Panc1 (cell line): ENCODE results near the gene LHPP. TPM values are rescaled to one million over a fixed set of nuclear protein-coding genes. Genes with fewer than 3 reads are reported as not detected.

Experiments used
- ATAC-seq: fragments of 200-7000 bp; cut with Tn5 transposase; 2 replicates; pipeline ENCODE4 v1.9.1; 2020; ENCODE audit warnings: mild to moderate bottlenecking, moderate library complexity
- BruUV-seq: library from RNA; stranded (reverse); fragments of 400-500 nt; replicated peaks from 2 replicates; lab custom pipeline; 2021; lab: Mats Ljungman, UMichigan
- CTCF ChIA-PET: fragments of 300-600 bp; sonication (Branson Sonifier 250); formaldehyde crosslinking; loops from one replicate; lab custom pipeline; 2022; ENCODE audit warnings: antibody characterized with exemption; lab: Charles Lee
- POLR2A ChIA-PET: fragments of 300-600 bp; sonication (Branson Sonifier 250); formaldehyde crosslinking; loops from one replicate; lab custom pipeline; 2022; ENCODE audit warnings: antibody characterized with exemption; lab: Charles Lee
- DNase-seq: peaks from one replicate; pipeline ENCODE4 v3.0.0-alpha.2; 2010; ENCODE audit warnings: low read depth, low spot score
- H3K27ac ChIP-seq: 2 replicates; pipeline ENCODE4 v1.5.1; 2011; ENCODE audit warnings: mild to moderate bottlenecking, low read length, inconsistent platforms
- H3K27me3 ChIP-seq: fragments of 200-500 bp; sonication (Bioruptor generic); 2 replicates; pipeline ENCODE4 v1.6.0; 2014; ENCODE audit warnings: low read length, inconsistent platforms; ENCODE audit not compliant: control insufficient read depth, insufficient read depth
- H3K36me3 ChIP-seq: fragments of 200-500 bp; sonication (Bioruptor generic); 2 replicates; pipeline ENCODE4 v1.5.1; 2014; ENCODE audit warnings: inconsistent platforms, mild to moderate bottlenecking, low read length, moderate library complexity; ENCODE audit not compliant: control insufficient read depth, insufficient read depth
- H3K4me1 ChIP-seq: 2 replicates; pipeline ENCODE4 v1.5.1; 2011; ENCODE audit warnings: inconsistent platforms, mild to moderate bottlenecking, low read length, moderate library complexity; ENCODE audit not compliant: control insufficient read depth, insufficient read depth
- H3K4me3 ChIP-seq, 2 experiments: 2 replicates each; pipeline ENCODE4 v1.5.1; 2011 to 2012; ENCODE audit warnings: low read depth in 2 of 2, low read length in 2 of 2, mild to moderate bottlenecking in 2 of 2, inconsistent platforms in 1 of 2, moderate library complexity in 1 of 2
- H3K9me3 ChIP-seq: fragments of 200-500 bp; sonication (Bioruptor generic); 2 replicates; pipeline ENCODE4 v1.5.1; 2014; ENCODE audit warnings: low read depth, mild to moderate bottlenecking, inconsistent platforms, low read length, moderate library complexity; ENCODE audit not compliant: control insufficient read depth, insufficient read depth
- POLR2AphosphoS5 ChIP-seq: IDR thresholded peaks from 2 replicates; pipeline ENCODE4 v1.6.1; 2012; ENCODE audit warnings: mild to moderate bottlenecking, low read depth, low read length, moderate library complexity
- REST ChIP-seq, 2 experiments: IDR thresholded peaks; 2 replicates each; pipeline ENCODE4 v1.6.1; 2011 to 2012; ENCODE audit warnings: low read depth in 2 of 2, control low read depth in 1 of 2, low read length in 1 of 2, mild to moderate bottlenecking in 1 of 2, moderate library complexity in 1 of 2; ENCODE audit not compliant: insufficient read depth in 1 of 2
- SIN3A ChIP-seq: IDR thresholded peaks from 2 replicates; pipeline ENCODE4 v1.6.1; 2012; ENCODE audit warnings: low read depth, mild to moderate bottlenecking, low read length, moderate library complexity, borderline replicate concordance; ENCODE audit not compliant: insufficient read depth
- TCF7L2 ChIP-seq: IDR thresholded peaks from 2 replicates; pipeline ENCODE4 v1.6.1; 2011; ENCODE audit warnings: mild to moderate bottlenecking, low read depth, low read length, inconsistent platforms
- in situ Hi-C: cut with HindIII; loops from 2 replicates; pipeline ENCODE4 v1.10.0; 2016; ENCODE audit warnings: low sequenced_read_pairs, low pct_unique_long_range_greater_than_20kb
- intact Hi-C: fragments of 100-400 bp; cut with micrococcal nuclease; formaldehyde crosslinking; loops from one replicate; pipeline ENCODE4 v1.10.0; 2022; ENCODE audit not compliant: unreplicated experiment
- total RNA-seq: library from RNA; stranded (reverse); gene quantifications from one replicate; pipeline ENCODE4 v1.2.1, GENCODE V29; 2021; ENCODE audit not compliant: unreplicated experiment
- TF ChIP-seq, protein P1 (sequence below): fragments of 450-650 bp; IDR thresholded peaks from 2 replicates; pipeline ENCODE4 v1.5.1; 2017; ENCODE audit warnings: mild to moderate bottlenecking

LHPP gene
- total RNA-seq, 1 experiment from 2014 or later = 15.0 TPM

GRCh38 chr10:124521429-124521871, 59.8 kb downstream of the LHPP start (continued):
- TF ChIP-seq SIN3A = no peak

DNA sequence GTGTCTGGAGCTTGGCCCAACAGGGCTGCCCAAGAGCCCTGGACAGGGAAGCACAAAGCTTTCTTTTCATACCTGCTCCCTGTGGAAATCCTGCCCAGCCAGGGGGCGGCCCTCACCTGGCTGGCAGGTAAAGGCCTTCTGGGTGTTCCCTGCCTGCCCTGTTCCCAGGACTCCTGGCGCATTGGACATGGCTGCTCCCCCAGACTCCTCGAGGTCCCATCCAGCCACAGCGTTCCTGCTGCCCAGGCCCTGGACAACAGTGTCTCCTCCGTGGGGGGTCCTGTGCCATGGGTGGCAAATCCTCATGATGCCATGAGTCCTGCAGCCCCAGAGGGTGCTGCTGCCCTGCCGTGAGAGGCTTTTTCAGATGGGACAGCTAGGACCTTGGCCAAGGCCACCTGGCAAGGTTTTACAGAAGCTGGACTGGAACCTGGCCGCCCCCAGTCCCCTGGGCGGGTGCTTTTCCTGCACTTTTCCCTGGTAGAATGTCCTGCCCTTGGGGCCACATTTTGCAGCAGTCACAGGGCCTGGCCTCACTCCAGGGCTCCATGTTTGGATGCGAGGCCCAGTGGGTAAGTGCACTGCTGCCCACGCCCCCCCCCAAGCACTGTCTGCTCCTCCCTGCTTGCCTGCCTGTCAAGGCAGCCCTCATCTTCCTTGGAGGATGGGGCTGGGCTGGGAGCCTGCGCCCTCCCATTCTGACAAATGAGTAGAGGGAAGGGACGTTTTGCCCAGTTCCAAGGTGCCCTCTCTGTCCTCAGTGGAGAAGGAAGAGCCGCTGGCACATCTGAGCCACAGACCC, 60.7 kb downstream of the LHPP start:
- ChIA-PET POLR2A (no interaction called here), CTCF (no interaction called here)
- Histone ChIP-seq H3K4me3 (no peak overlapping the region), H3K9me3 (no peaks in the 10 kb centered on the region), H3K36me3 (no peaks in the 10 kb centered on the region), H3K27ac (no peak overlapping the region), H3K4me1 (no peaks in the 10 kb centered on the region), H3K27me3 (no peaks in the 10 kb centered on the region)
- ATAC-seq (no peak), DNase-seq (no peak)
- in situ Hi-C loops = no loop called here
- TF ChIP-seq, protein P1, sequence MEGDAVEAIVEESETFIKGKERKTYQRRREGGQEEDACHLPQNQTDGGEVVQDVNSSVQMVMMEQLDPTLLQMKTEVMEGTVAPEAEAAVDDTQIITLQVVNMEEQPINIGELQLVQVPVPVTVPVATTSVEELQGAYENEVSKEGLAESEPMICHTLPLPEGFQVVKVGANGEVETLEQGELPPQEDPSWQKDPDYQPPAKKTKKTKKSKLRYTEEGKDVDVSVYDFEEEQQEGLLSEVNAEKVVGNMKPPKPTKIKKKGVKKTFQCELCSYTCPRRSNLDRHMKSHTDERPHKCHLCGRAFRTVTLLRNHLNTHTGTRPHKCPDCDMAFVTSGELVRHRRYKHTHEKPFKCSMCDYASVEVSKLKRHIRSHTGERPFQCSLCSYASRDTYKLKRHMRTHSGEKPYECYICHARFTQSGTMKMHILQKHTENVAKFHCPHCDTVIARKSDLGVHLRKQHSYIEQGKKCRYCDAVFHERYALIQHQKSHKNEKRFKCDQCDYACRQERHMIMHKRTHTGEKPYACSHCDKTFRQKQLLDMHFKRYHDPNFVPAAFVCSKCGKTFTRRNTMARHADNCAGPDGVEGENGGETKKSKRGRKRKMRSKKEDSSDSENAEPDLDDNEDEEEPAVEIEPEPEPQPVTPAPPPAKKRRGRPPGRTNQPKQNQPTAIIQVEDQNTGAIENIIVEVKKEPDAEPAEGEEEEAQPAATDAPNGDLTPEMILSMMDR = no peak
- TF ChIP-seq SIN3A = no peak
- intact Hi-C loops = no loop called here
- no TSS peak for BruUV-seq

- TF ChIP-seq, protein P1 = no peak
- TF ChIP-seq POLR2AphosphoS5 (no peak), REST (IDR thresholded peaks at IDR 0.05; ENCODE audit: insufficient read depth in 1 of 2, low read depth in 2 of 2, low read length in 1 of 2) (no peak), SIN3A (no peak), TCF7L2 (no peak)
- H3K4me3 ChIP-seq = no peak overlapping the region
- BruUV-seq = no TSS peak
- intact Hi-C loops = no loop called here
- H3K4me1 ChIP-seq = no peaks in the 10 kb centered on the region
- CTCF ChIA-PET = no interaction called here
- H3K27me3 ChIP-seq = no peaks in the 10 kb centered on the region
- no peak for DNase-seq
- H3K27ac ChIP-seq = no peak overlapping the region
- no peaks in the 10 kb centered on the region for H3K9me3 ChIP-seq
- in situ Hi-C loops = no loop called here
- no peaks in the 10 kb centered on the region for H3K36me3 ChIP-seq
- POLR2A ChIA-PET = interaction anchor here (0.6 kb wide), 2 partner anchors 109 to 243 kb away, joined by 3 read pairs; no protein-coding TSS in a partner anchor
- no peak for ATAC-seq
Measured at GRCh38 chr10:124522933-124523871, 61.6 kb downstream of the LHPP start.
